Activated naive CD4-positive, alpha-beta T cell treated with anti-CD3 and anti-CD28 coated beads, Interleukin-2, amount 50 U/mL, for 16 hours (primary cell): Measurements from ENCODE around the gene ADGRD1.

ENCODE experiments used
- DNase-seq: peaks from one replicate; pipeline ENCODE4 v3.0.0-alpha.2; 2020

ADGRD1 gene

GRCh38 chr12:130938186-130938585 lies 15.5 kb upstream of the ADGRD1 start:
- DNase-seq = no peak

- DNase-seq = no peak
These were observed 8.8 kb upstream of the ADGRD1 start for GRCh38 chr12:130944878-130945277.

- no peak for DNase-seq
These were observed 7.8 kb upstream of the ADGRD1 start for GRCh38 chr12:130945786-130946492.

GRCh38 chr12:130947028-130947613 lies 6.6 kb upstream of the ADGRD1 start:
- DNase-seq = no peak

- DNase-seq = no peak
These were observed 5.6 kb upstream of the ADGRD1 start for GRCh38 chr12:130948136-130948535.

- no peak for DNase-seq
These were observed 5.0 kb upstream of the ADGRD1 start for GRCh38 chr12:130948751-130949150.

GRCh38 chr12:130949806-130950205 lies 3.9 kb upstream of the ADGRD1 start:
- no peak for DNase-seq

GRCh38 chr12:130951636-130952035 lies 2.1 kb upstream of the ADGRD1 start:
- no peak for DNase-seq

GRCh38 chr12:130952171-130952954 lies 1.3 kb upstream of the ADGRD1 start:
- DNase-seq = no peak

- no peak for DNase-seq
These were observed 781 bp downstream of the ADGRD1 start for GRCh38 chr12:130954544-130954831.

GRCh38 chr12:130955238-130955816 lies 1.6 kb downstream of the ADGRD1 start:
- no peak for DNase-seq

- DNase-seq = no peak
These were observed 2.3 kb downstream of the ADGRD1 start for GRCh38 chr12:130956009-130956408.

GRCh38 chr12:130956456-130957303 lies 3.0 kb downstream of the ADGRD1 start:
- DNase-seq = no peak

GRCh38 chr12:130957304-130957621 lies 3.6 kb downstream of the ADGRD1 start:
- DNase-seq = no peak

- DNase-seq = no peak
These were observed 4.9 kb downstream of the ADGRD1 start for GRCh38 chr12:130958557-130959140.

GRCh38 chr12:130959632-130960031 lies 5.9 kb downstream of the ADGRD1 start:
- DNase-seq = no peak

GRCh38 chr12:130960058-130960457 lies 6.4 kb downstream of the ADGRD1 start:
- no peak for DNase-seq

- DNase-seq = no peak
These were observed 7.1 kb downstream of the ADGRD1 start for GRCh38 chr12:130960787-130961186.

- DNase-seq = no peak
These were observed 8.3 kb downstream of the ADGRD1 start for GRCh38 chr12:130961921-130962451.

GRCh38 chr12:130965214-130965613 lies 11.5 kb downstream of the ADGRD1 start:
- no peak for DNase-seq

- no peak for DNase-seq
These were observed 12.0 kb downstream of the ADGRD1 start for GRCh38 chr12:130965668-130966067.

- DNase-seq = no peak
These were observed 12.8 kb downstream of the ADGRD1 start for GRCh38 chr12:130966443-130967030.
